ENCODE data around the gene ACTA1. TPM values are rescaled to one million over a fixed set of nuclear protein-coding genes. Genes with fewer than 3 reads are reported as not detected.

ACTA1 gene
- total RNA-seq, 1 donor, result not detected

Small RNAs within 50 kb of the gene (small RNA-seq; reads per million reads assigned to genes)
- gene RN7SKP276 (not detected), gene RNU6-180P (0.34 reads per million)

Other genes starting within 250 kb of the ACTA1 start
- gene RAB4A, start 163.0 kb downstream of the ACTA1 start, total RNA-seq, result 20.7 TPM
- gene CCSAP, start 91.0 kb downstream of the ACTA1 start, total RNA-seq, result 3.0 TPM
- gene NUP133, start 74.2 kb upstream of the ACTA1 start, total RNA-seq, result 37.2 TPM
- 18.6 TPM for gene ABCB10, start 124.6 kb upstream of the ACTA1 start, total RNA-seq
- gene TAF5L, start 192.0 kb upstream of the ACTA1 start, total RNA-seq, result 21.3 TPM
- gene URB2, start 192.2 kb upstream of the ACTA1 start, total RNA-seq, result 10.2 TPM